Measurements from ENCODE around the gene RIC3.

RIC3 gene

GRCh38 chr11:8066036-8066910, 102.6 kb downstream of the RIC3 start:
- DNase-seq: no peak

- no peak for DNase-seq
Measured at GRCh38 chr11:8065031-8065430, 103.8 kb downstream of the RIC3 start.

- peak; percentile 50 for DNase-seq
Measured at GRCh38 chr11:8063324-8063723, 105.5 kb downstream of the RIC3 start.

GRCh38 chr11:8062781-8063257, 106.0 kb downstream of the RIC3 start:
- no peak for DNase-seq

- DNase-seq: peak; percentile 10
Measured at GRCh38 chr11:8061555-8062428, 107.0 kb downstream of the RIC3 start.

- DNase-seq: no peak
Measured at GRCh38 chr11:8060801-8061554, 107.8 kb downstream of the RIC3 start.

- DNase-seq: no peak
Measured at GRCh38 chr11:8060146-8060719, 108.6 kb downstream of the RIC3 start.

- DNase-seq: no peak
Measured at GRCh38 chr11:8059571-8060011, 109.2 kb downstream of the RIC3 start.

GRCh38 chr11:8059030-8059429, 109.8 kb downstream of the RIC3 start:
- DNase-seq: no peak

- DNase-seq: no peak
Measured at GRCh38 chr11:8058216-8058615, 110.6 kb downstream of the RIC3 start.

- no peak for DNase-seq
Measured at GRCh38 chr11:8056810-8057463, 111.9 kb downstream of the RIC3 start.

Data from femur (tissue), 1 donor.